K562 (cell line): ENCODE data around the gene MLANA. TPM values are rescaled to one million over a fixed set of nuclear protein-coding genes. Genes with fewer than 3 reads are reported as not detected.
A peak's percentile ranks its signal among the peaks of the same experiment; 100 is the strongest.

ENCODE experiments used
- AFF1 ChIP-seq, 2 experiments: fragments of 450-650 bp; IDR thresholded peaks; 2 replicates each; pipeline ENCODE4 v1.6.1; 2018; ENCODE audit warnings: mild to moderate bottlenecking in 2 of 2, low read depth in 1 of 2; ENCODE audit not compliant: partially characterized antibody in 2 of 2
- ATF1 ChIP-seq, 2 experiments: fragments of 450-650 bp in 1 of 2; IDR thresholded peaks; 2 replicates each; pipeline ENCODE4 v1.6.1; 2016; ENCODE audit warnings: missing compliant biosample characterization in 1 of 2, missing genetic modification characterization in 1 of 2
- BCOR ChIP-seq: fragments of 450-650 bp; IDR thresholded peaks from 2 replicates; pipeline ENCODE4 v1.6.1; 2016
- CBX2 ChIP-seq: fragments of 200-600 bp; sonication (generic); IDR thresholded peaks from one replicate; pipeline ENCODE4 v1.6.1; 2012; ENCODE audit warnings: mild to moderate bottlenecking, low read length, inconsistent platforms; ENCODE audit not compliant: insufficient read depth, poor library complexity, severe bottlenecking
- CCAR2 ChIP-seq: fragments of 200-400 bp; formaldehyde crosslinking; IDR thresholded peaks from 2 replicates; pipeline ENCODE4 v1.6.1; 2017; ENCODE audit warnings: mild to moderate bottlenecking, low read depth, low read length
- EZH2 ChIP-seq: IDR thresholded peaks from 2 replicates; pipeline ENCODE4 v1.6.1; 2012; ENCODE audit warnings: low read depth, mild to moderate bottlenecking, inconsistent platforms, low read length, borderline replicate concordance
- FOXK2 ChIP-seq, 2 experiments: fragments of 450-650 bp; IDR thresholded peaks in 1 of 2; conservative IDR thresholded peaks in 1 of 2; 2 replicates each; pipeline ENCODE4 v1.6.1; 2016; ENCODE audit warnings: low read depth in 2 of 2, mild to moderate bottlenecking in 1 of 2
- GABPB1 ChIP-seq: sonication (generic); formaldehyde crosslinking; IDR thresholded peaks from 2 replicates; pipeline ENCODE4 v1.8.0; 2022; ENCODE audit warnings: mild to moderate bottlenecking, missing genetic modification reagents
- HCFC1 ChIP-seq: IDR thresholded peaks from 2 replicates; pipeline ENCODE4 v1.6.1; 2012; ENCODE audit warnings: low read depth, low read length, improper control_type of control experiment
- HDAC6 ChIP-seq: IDR thresholded peaks from 2 replicates; pipeline ENCODE4 v1.6.1; 2012; ENCODE audit warnings: low read depth, mild to moderate bottlenecking, control low read depth, inconsistent platforms, low read length, moderate library complexity
- MLLT1 ChIP-seq, 2 experiments: fragments of 450-650 bp; IDR thresholded peaks; 2 replicates each; pipeline ENCODE4 v1.6.1; 2016
- NFIC ChIP-seq: fragments of 450-650 bp; IDR thresholded peaks from 2 replicates; pipeline ENCODE4 v1.6.1; 2017; ENCODE audit warnings: mild to moderate bottlenecking, inconsistent platforms
- SMARCA5 ChIP-seq: fragments of 450-650 bp; IDR thresholded peaks from 2 replicates; pipeline ENCODE4 v1.6.1; 2016
- SREBF1 ChIP-seq: fragments of 150-350 bp; IDR thresholded peaks from 2 replicates; pipeline ENCODE4 v1.6.1; 2014; ENCODE audit warnings: antibody characterized with exemption, low read depth, low read length, borderline replicate concordance
- TAF15 ChIP-seq: fragments of 200-400 bp; formaldehyde crosslinking; IDR thresholded peaks from 2 replicates; pipeline ENCODE4 v1.6.1; 2017; ENCODE audit warnings: mild to moderate bottlenecking, low read depth, low read length, moderate library complexity
- TFAM ChIP-seq: fragments of 250-450 bp; sonication (Bioruptor Pico); conservative IDR thresholded peaks from 2 replicates; pipeline ENCODE4 v1.5.0; 2021; ENCODE audit warnings: mild to moderate bottlenecking, moderate library complexity
- TSC22D4 ChIP-seq: fragments of 450-650 bp; IDR thresholded peaks from 2 replicates; pipeline ENCODE4 v1.6.1; 2016; ENCODE audit warnings: missing genetic modification characterization, missing biosample characterization, control low read depth
- XRCC4 ChIP-seq: IDR thresholded peaks from one replicate; pipeline ENCODE4 v1.6.1; 2011; ENCODE audit not compliant: insufficient read depth, insufficient read length; ENCODE audit errors: extremely low read depth
- ZBTB2 ChIP-seq: fragments of 450-650 bp; IDR thresholded peaks from 2 replicates; pipeline ENCODE4 v1.6.1; 2016; ENCODE audit warnings: antibody characterized with exemption
- ZNF133 ChIP-seq: fragments of 250-450 bp; sonication (Bioruptor Pico); IDR thresholded peaks from 2 replicates; pipeline ENCODE4 v1.4.0; 2020; ENCODE audit warnings: mild to moderate bottlenecking
- ZNF143 ChIP-seq: sonication (generic); formaldehyde crosslinking; IDR thresholded peaks from 2 replicates; pipeline ENCODE4 v1.9.0; 2022; ENCODE audit warnings: mild to moderate bottlenecking, missing genetic modification reagents
- ZNF165 ChIP-seq: fragments of 250-450 bp; sonication (Bioruptor Pico); IDR thresholded peaks from 2 replicates; pipeline ENCODE4 v1.4.0; 2020; ENCODE audit warnings: borderline replicate concordance
- ZNF3 ChIP-seq: fragments of 250-450 bp; sonication (Bioruptor Pico); IDR thresholded peaks from 2 replicates; pipeline ENCODE4 v1.5.0; 2021; ENCODE audit warnings: mild to moderate bottlenecking, moderate library complexity
- ZNF507 ChIP-seq: conservative IDR thresholded peaks from 2 replicates; pipeline ENCODE4 v1.6.1; 2017; ENCODE audit warnings: missing genetic modification characterization, missing compliant biosample characterization
- polyA plus RNA-seq, 8 experiments: library from polyadenylated mRNA; depleted of rRNA in 4 of 8; stranded (reverse) in 5 of 8; unstranded in 3 of 8; fragments of >200 nt; fragmentation: Nextera tagmentation in 2 of 8; fragmentation: Illumina TruSeq in 1 of 8; extraction: Ambion mirVana in 2 of 8; extraction: Trizol in 1 of 8; gene quantifications; 2 replicates each; pipeline versions ENCODE4 v1.2.1 to v1.2.3, GENCODE V29; 2011 to 2014; ENCODE audit warnings: inconsistent platforms in 1 of 8, missing spikeins in 1 of 8
- total RNA-seq, 7 experiments: library from RNA; depleted of rRNA in 6 of 7; stranded (reverse); fragments of >200 nt in 6 of 7; fragmentation: Illumina TruSeq in 2 of 7; extraction: Trizol in 2 of 7; gene quantifications; 2 replicates each; pipeline versions ENCODE4 v1.2.1 to v1.2.3, GENCODE V29; 2011 to 2021; ENCODE audit warnings: low replicate concordance in 1 of 7

Gene MLANA
- total and polyA plus RNA-seq, 9 of the 15 experiments (the other 6 are each of a cell fraction or from before 2014, with no cell fraction given): not detected

- TF ChIP-seq AFF1 (IDR thresholded peaks at IDR 0.05; ENCODE audit: low read depth in 1 of 2, partially characterized antibody in 2 of 2) (no peak), HDAC6 (no peak), ZNF143 (CRISPR knock-in tag) (no peak), BCOR (no peak), TSC22D4 (tag) (no peak), ZNF3 (CRISPR knock-in tag) (no peak), ZNF133 (CRISPR knock-in tag) (no peak), SREBF1 (no peak), TFAM (no peak), HCFC1 (no peak), EZH2 (no peak), ZNF507 (no peak), GABPB1 (CRISPR knock-in tag) (no peak), TAF15 (no peak), CBX2 (no peak), ATF1 (CRISPR knock-in tag; IDR thresholded peaks at IDR 0.05) (no peak), ATF1 (tag; IDR thresholded peaks at IDR 0.05) (peak; percentile 62), ZNF165 (CRISPR knock-in tag) (no peak), CCAR2 (no peak), MLLT1 (IDR thresholded peaks at IDR 0.05) (no peak), FOXK2 (conservative IDR thresholded peaks at IDR 0.05 in 1 of 2, IDR thresholded peaks at IDR 0.05 in 1 of 2; ENCODE audit: low read depth in 2 of 2) (peak; percentile 85 to 93), ZBTB2 (no peak), SMARCA5 (no peak), NFIC (peak; percentile 42; the same call in 1 of the 2 replicates), XRCC4 (no peak)
These were observed 11.1 kb upstream of the MLANA start (continued) for GRCh38 chr9:5879419-5880181.
